HepG2 (cell line): ENCODE measurements around the gene SPRYD3. TPM values are rescaled to one million over a fixed set of nuclear protein-coding genes. Genes with fewer than 3 reads are reported as not detected.

Experiments used
- CBFB ChIP-seq: sonication (generic); formaldehyde crosslinking; IDR thresholded peaks from 2 replicates; pipeline ENCODE4 v1.4.0; 2020; ENCODE audit warnings: missing genetic modification reagents
- ESRRA ChIP-seq: sonication (generic); formaldehyde crosslinking; IDR thresholded peaks from 2 replicates; pipeline ENCODE4 v1.5.1; 2020; ENCODE audit warnings: mild to moderate bottlenecking, low read depth, missing genetic modification reagents
- HNRNPL ChIP-seq: fragments of 200-400 bp; formaldehyde crosslinking; IDR thresholded peaks from 2 replicates; pipeline ENCODE4 v1.6.1; 2017; ENCODE audit warnings: mild to moderate bottlenecking, low read depth, low read length
- JARID2 ChIP-seq: sonication (generic); formaldehyde crosslinking; IDR thresholded peaks from 2 replicates; pipeline ENCODE4 v1.8.1; 2023; ENCODE audit warnings: missing genetic modification reagents, inconsistent platforms; ENCODE audit not compliant: insufficient replicate concordance
- NFIC ChIP-seq: IDR thresholded peaks from 2 replicates; pipeline ENCODE4 v1.6.1; 2012; ENCODE audit warnings: mild to moderate bottlenecking, low read length, inconsistent platforms
- NFKBIZ ChIP-seq: IDR thresholded peaks from 2 replicates; pipeline ENCODE4 v1.6.1; 2018; ENCODE audit warnings: missing genetic modification reagents, missing compliant biosample characterization
- NPAS2 ChIP-seq: sonication (generic); formaldehyde crosslinking; IDR thresholded peaks from 2 replicates; pipeline ENCODE4 v1.8.0; 2022; ENCODE audit warnings: mild to moderate bottlenecking, missing genetic modification reagents, borderline replicate concordance
- NR2F1 ChIP-seq, 2 experiments: fragments of 450-650 bp in 1 of 2; formaldehyde crosslinking in 1 of 2; IDR thresholded peaks; 2 replicates each; pipeline versions ENCODE4 v1.5.0 to v1.6.1; 2016 to 2020; ENCODE audit warnings: mild to moderate bottlenecking in 1 of 2, missing compliant biosample characterization in 1 of 2, missing genetic modification reagents in 1 of 2, moderate library complexity in 1 of 2
- NR2F2 ChIP-seq: IDR thresholded peaks from 2 replicates; pipeline ENCODE4 v1.6.1; 2012; ENCODE audit warnings: low read depth, inconsistent platforms, borderline replicate concordance
- PHF5A ChIP-seq: IDR thresholded peaks from one replicate; pipeline ENCODE4 v1.6.1; 2018; ENCODE audit warnings: low read depth, missing genetic modification reagents; ENCODE audit not compliant: unreplicated experiment
- PRMT3 ChIP-seq: sonication (generic); formaldehyde crosslinking; IDR thresholded peaks from 2 replicates; pipeline ENCODE4 v1.8.1; 2022; ENCODE audit warnings: low read depth, mild to moderate bottlenecking, moderate library complexity, missing genetic modification reagents, borderline replicate concordance
- RARG ChIP-seq: sonication (generic); formaldehyde crosslinking; IDR thresholded peaks from 2 replicates; pipeline ENCODE4 v1.4.0; 2020; ENCODE audit warnings: low read depth, mild to moderate bottlenecking, missing genetic modification reagents
- REL ChIP-seq: sonication (generic); formaldehyde crosslinking; conservative IDR thresholded peaks from 2 replicates; pipeline ENCODE4 v1.8.0; 2022; ENCODE audit warnings: mild to moderate bottlenecking, missing genetic modification reagents, moderate library complexity
- REXO4 ChIP-seq: sonication (generic); formaldehyde crosslinking; IDR thresholded peaks from 2 replicates; pipeline ENCODE4 v1.8.0; 2022; ENCODE audit warnings: missing genetic modification reagents, mild to moderate bottlenecking, borderline replicate concordance
- SMYD3 ChIP-seq: sonication (generic); formaldehyde crosslinking; IDR thresholded peaks from 2 replicates; pipeline ENCODE4 v1.8.1; 2023; ENCODE audit warnings: mild to moderate bottlenecking, missing genetic modification reagents
- ZNF234 ChIP-seq: sonication (generic); formaldehyde crosslinking; conservative IDR thresholded peaks from 2 replicates; pipeline ENCODE4 v1.5.1; 2020; ENCODE audit warnings: mild to moderate bottlenecking, missing genetic modification reagents
- ZNF256 ChIP-seq: sonication (generic); formaldehyde crosslinking; conservative IDR thresholded peaks from 2 replicates; pipeline ENCODE4 v1.4.0; 2020; ENCODE audit warnings: missing genetic modification reagents
- ZNF83 ChIP-seq: sonication (generic); formaldehyde crosslinking; IDR thresholded peaks from 2 replicates; pipeline ENCODE4 v1.4.0; 2020; ENCODE audit warnings: missing genetic modification reagents, mild to moderate bottlenecking, borderline replicate concordance
- ZSCAN21 ChIP-seq: sonication (generic); formaldehyde crosslinking; IDR thresholded peaks from 2 replicates; pipeline ENCODE4 v1.8.0; 2022; ENCODE audit warnings: mild to moderate bottlenecking, missing genetic modification reagents, moderate library complexity, borderline replicate concordance
- ZSCAN9 ChIP-seq: IDR thresholded peaks from 2 replicates; pipeline ENCODE4 v1.6.1; 2016; ENCODE audit warnings: borderline replicate concordance
- polyA plus RNA-seq, 8 experiments: library from polyadenylated mRNA; depleted of rRNA in 3 of 8; stranded (reverse) in 7 of 8; unstranded in 1 of 8; fragments of >200 nt; fragmentation: Illumina TruSeq in 4 of 8; extraction: Trizol in 4 of 8; gene quantifications; 2 replicates each; pipeline versions ENCODE4 v1.2.1 to v1.2.3, GENCODE V29; 2011 to 2016; ENCODE audit warnings: low read depth in 4 of 8, missing spikeins in 1 of 8, mixed read lengths in 1 of 8; ENCODE audit not compliant: insufficient read depth in 1 of 8
- total RNA-seq, 5 experiments: library from RNA; depleted of rRNA; stranded (reverse); fragments of >200 nt; fragmentation: Illumina TruSeq; extraction: Trizol; gene quantifications; 2 replicates each; pipeline ENCODE4 v1.2.3, GENCODE V29; 2016; ENCODE audit warnings: low read depth in 1 of 5
- TF ChIP-seq, protein P1 (sequence below): IDR thresholded peaks from 2 replicates; pipeline ENCODE4 v1.6.1; 2016; ENCODE audit warnings: mild to moderate bottlenecking, missing biosample characterization, missing genetic modification reagents
- TF ChIP-seq, protein P2 (sequence below): sonication (generic); formaldehyde crosslinking; IDR thresholded peaks from 2 replicates; pipeline ENCODE4 v1.9.0; 2021; ENCODE audit warnings: missing genetic modification reagents, mild to moderate bottlenecking, borderline replicate concordance
- TF ChIP-seq, protein P3 (sequence below): IDR thresholded peaks from 2 replicates; pipeline ENCODE4 v1.6.1; 2016; ENCODE audit warnings: low read depth
- TF ChIP-seq, protein P4 (sequence below): sonication (generic); formaldehyde crosslinking; IDR thresholded peaks from 2 replicates; pipeline ENCODE4 v1.4.0; 2020; ENCODE audit warnings: mild to moderate bottlenecking, missing genetic modification reagents

SPRYD3 gene
- total and polyA plus RNA-seq, 2 of the 13 experiments (the other 11 are each of a cell fraction or from before 2014, with no cell fraction given), result 9.0 to 9.2 TPM

DNA sequence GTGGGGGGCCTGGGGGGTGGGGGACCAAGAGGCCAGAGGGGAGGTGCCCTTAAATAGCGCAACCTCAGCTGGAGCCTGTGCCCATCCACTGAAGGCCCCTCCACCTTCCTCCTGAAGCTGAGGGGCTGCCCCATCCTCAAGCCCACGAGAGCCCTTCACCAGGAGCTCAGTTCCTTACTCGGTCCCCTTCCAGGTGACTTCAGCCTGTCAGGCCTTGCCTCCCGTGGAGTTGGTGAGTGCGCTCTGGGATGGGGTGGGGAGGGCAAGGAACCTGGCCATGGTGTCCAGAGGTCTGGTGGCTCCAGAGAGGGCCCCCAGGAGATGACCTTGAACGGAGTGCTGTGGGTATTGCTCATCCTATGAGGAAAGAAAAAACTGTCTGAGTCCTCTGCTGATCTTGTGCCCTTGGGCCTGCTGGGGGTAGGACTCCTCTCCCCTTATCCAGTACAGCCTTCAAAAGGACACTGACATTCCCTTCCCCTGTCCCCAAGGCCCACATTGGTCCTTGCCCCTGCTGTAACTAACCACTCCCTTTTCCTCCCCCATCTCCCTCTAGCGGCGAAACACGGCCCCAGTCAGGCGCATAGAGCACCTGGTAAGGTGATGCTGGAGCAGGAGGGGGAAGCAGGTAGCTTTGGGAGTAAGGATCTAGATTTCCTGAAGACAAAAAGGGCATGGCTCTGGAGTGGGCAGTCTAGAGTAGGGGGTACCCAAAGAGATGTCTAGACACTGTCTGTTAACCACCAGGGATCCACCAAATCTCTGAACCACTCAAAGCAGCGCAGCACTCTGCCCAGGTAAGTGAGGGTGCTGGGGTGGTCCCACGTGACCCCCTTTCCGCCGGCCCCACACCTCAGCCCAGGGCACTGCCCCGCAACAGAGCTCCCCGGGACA lies 25.7 kb downstream of the SPRYD3 start (continued):
- TF ChIP-seq, protein P1, sequence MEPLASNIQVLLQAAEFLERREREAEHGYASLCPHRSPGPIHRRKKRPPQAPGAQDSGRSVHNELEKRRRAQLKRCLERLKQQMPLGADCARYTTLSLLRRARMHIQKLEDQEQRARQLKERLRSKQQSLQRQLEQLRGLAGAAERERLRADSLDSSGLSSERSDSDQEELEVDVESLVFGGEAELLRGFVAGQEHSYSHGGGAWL (CRISPR knock-in tag), result no peak
- TF ChIP-seq ZNF83 (CRISPR knock-in tag) (no peak; the same call in 1 of the 2 replicates), NR2F2 (no peak), SMYD3 (CRISPR knock-in tag) (no peak), ZNF256 (CRISPR knock-in tag) (no peak), REL (no peak), PRMT3 (CRISPR knock-in tag) (no peak), NPAS2 (no peak), ZSCAN21 (CRISPR knock-in tag) (0 out of 2 replicates have a peak, but pooled peaks have one; percentile 59), RARG (CRISPR knock-in tag) (no peak), JARID2 (CRISPR knock-in tag) (no peak), NFKBIZ (no peak), NFIC (no peak), PHF5A (CRISPR knock-in tag) (peak; percentile 56), ZNF234 (CRISPR knock-in tag) (no peak), CBFB (CRISPR knock-in tag) (0 out of 2 replicates have a peak, but pooled peaks have one; percentile 36), NR2F1 (CRISPR knock-in tag; IDR thresholded peaks at IDR 0.05) (0 out of 4 replicates have a peak, but pooled peaks of 1 of the 2 experiments have one; percentile 21), REXO4 (CRISPR knock-in tag) (no peak), ZSCAN9 (CRISPR knock-in tag) (no peak), HNRNPL (no peak), ESRRA (CRISPR knock-in tag) (no peak; the same call in 1 of the 2 replicates)
- TF ChIP-seq, protein P2, sequence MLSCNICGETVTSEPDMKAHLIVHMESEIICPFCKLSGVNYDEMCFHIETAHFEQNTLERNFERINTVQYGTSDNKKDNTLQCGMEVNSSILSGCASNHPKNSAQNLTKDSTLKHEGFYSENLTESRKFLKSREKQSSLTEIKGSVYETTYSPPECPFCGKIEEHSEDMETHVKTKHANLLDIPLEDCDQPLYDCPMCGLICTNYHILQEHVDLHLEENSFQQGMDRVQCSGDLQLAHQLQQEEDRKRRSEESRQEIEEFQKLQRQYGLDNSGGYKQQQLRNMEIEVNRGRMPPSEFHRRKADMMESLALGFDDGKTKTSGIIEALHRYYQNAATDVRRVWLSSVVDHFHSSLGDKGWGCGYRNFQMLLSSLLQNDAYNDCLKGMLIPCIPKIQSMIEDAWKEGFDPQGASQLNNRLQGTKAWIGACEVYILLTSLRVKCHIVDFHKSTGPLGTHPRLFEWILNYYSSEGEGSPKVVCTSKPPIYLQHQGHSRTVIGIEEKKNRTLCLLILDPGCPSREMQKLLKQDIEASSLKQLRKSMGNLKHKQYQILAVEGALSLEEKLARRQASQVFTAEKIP (CRISPR knock-in tag), result no peak
- TF ChIP-seq, protein P3, sequence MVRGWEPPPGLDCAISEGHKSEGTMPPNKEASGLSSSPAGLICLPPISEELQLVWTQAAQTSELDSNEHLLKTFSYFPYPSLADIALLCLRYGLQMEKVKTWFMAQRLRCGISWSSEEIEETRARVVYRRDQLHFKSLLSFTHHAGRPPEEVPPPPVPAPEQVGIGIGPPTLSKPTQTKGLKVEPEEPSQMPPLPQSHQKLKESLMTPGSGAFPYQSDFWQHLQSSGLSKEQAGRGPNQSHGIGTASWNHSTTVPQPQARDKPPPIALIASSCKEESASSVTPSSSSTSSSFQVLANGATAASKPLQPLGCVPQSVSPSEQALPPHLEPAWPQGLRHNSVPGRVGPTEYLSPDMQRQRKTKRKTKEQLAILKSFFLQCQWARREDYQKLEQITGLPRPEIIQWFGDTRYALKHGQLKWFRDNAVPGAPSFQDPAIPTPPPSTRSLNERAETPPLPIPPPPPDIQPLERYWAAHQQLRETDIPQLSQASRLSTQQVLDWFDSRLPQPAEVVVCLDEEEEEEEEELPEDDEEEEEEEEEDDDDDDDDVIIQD (CRISPR knock-in tag), result peak; percentile 28; the same call in 1 of the 2 replicates
- TF ChIP-seq, protein P4, sequence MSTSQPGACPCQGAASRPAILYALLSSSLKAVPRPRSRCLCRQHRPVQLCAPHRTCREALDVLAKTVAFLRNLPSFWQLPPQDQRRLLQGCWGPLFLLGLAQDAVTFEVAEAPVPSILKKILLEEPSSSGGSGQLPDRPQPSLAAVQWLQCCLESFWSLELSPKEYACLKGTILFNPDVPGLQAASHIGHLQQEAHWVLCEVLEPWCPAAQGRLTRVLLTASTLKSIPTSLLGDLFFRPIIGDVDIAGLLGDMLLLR (CRISPR knock-in tag), result no peak
